SK-N-SH treated with all-trans-retinoic acid at 6 μM for 48 hours (cell line): ENCODE measurements around the gene SPAM1.

Experiments used
- ARNTL ChIP-seq: fragments of 450-650 bp; formaldehyde crosslinking; IDR thresholded peaks from 2 replicates; pipeline ENCODE4 v1.5.0; 2020; ENCODE audit warnings: low read depth, mild to moderate bottlenecking, moderate library complexity, borderline replicate concordance
- GLIS3 ChIP-seq: fragments of 250-450 bp; sonication (Bioruptor Pico); IDR thresholded peaks from 2 replicates; pipeline ENCODE4 v1.5.0; 2020; ENCODE audit warnings: mild to moderate bottlenecking, moderate library complexity
- TF ChIP-seq, protein P1 (sequence below): fragments of 250-450 bp; sonication (Bioruptor Pico); IDR thresholded peaks from 2 replicates; pipeline ENCODE4 v1.5.1; 2021; ENCODE audit warnings: mild to moderate bottlenecking, moderate library complexity
- TF ChIP-seq, protein P2 (sequence below): fragments of 250-450 bp; sonication (Bioruptor Pico); IDR thresholded peaks from 2 replicates; pipeline ENCODE4 v1.5.0; 2020; ENCODE audit warnings: mild to moderate bottlenecking, moderate library complexity

DNA sequence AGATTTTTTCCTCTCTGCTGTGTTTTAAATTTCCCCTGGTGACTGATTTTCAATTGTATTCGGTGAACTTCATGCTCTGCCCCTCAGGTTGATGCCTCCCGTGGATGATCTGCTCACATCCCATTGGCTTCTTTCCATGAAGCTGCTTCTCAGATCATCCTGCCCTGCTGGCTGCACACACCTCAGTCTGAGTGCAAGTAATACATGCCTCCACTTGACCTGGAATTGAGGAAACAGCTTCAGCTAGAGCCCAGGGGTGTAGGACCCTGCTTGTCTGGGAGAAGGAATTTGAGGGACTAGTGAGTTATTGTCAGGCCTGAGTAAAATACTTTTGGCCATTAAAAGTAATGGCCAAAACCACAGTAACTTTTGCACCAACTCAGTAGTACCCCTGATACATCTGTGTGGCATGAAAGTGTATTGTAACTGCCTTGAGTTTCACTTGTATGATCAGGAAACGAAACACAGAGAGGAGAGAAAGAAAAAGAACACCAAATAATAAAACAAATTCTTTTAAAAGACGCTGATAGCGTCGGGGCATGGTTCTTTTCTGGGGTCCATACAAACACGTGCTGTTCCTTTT is 49.4 kb downstream of the SPAM1 start:
- TF ChIP-seq, protein P1, sequence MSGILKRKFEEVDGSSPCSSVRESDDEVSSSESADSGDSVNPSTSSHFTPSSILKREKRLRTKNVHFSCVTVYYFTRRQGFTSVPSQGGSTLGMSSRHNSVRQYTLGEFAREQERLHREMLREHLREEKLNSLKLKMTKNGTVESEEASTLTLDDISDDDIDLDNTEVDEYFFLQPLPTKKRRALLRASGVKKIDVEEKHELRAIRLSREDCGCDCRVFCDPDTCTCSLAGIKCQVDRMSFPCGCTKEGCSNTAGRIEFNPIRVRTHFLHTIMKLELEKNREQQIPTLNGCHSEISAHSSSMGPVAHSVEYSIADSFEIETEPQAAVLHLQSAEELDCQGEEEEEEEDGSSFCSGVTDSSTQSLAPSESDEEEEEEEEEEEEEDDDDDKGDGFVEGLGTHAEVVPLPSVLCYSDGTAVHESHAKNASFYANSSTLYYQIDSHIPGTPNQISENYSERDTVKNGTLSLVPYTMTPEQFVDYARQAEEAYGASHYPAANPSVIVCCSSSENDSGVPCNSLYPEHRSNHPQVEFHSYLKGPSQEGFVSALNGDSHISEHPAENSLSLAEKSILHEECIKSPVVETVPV = no peak
- TF ChIP-seq, protein P2, sequence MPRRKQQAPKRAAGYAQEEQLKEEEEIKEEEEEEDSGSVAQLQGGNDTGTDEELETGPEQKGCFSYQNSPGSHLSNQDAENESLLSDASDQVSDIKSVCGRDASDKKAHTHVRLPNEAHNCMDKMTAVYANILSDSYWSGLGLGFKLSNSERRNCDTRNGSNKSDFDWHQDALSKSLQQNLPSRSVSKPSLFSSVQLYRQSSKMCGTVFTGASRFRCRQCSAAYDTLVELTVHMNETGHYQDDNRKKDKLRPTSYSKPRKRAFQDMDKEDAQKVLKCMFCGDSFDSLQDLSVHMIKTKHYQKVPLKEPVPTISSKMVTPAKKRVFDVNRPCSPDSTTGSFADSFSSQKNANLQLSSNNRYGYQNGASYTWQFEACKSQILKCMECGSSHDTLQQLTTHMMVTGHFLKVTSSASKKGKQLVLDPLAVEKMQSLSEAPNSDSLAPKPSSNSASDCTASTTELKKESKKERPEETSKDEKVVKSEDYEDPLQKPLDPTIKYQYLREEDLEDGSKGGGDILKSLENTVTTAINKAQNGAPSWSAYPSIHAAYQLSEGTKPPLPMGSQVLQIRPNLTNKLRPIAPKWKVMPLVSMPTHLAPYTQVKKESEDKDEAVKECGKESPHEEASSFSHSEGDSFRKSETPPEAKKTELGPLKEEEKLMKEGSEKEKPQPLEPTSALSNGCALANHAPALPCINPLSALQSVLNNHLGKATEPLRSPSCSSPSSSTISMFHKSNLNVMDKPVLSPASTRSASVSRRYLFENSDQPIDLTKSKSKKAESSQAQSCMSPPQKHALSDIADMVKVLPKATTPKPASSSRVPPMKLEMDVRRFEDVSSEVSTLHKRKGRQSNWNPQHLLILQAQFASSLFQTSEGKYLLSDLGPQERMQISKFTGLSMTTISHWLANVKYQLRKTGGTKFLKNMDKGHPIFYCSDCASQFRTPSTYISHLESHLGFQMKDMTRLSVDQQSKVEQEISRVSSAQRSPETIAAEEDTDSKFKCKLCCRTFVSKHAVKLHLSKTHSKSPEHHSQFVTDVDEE (CRISPR knock-in tag) = no peak
- TF ChIP-seq ARNTL (CRISPR knock-in tag) = no peak
- no peak for TF ChIP-seq GLIS3 (CRISPR knock-in tag)
